H1 (cell line): ENCODE data around the gene CDH18.

ENCODE experiments used
- ATF3 ChIP-seq: IDR thresholded peaks from 2 replicates; pipeline ENCODE4 v1.6.1; 2011; ENCODE audit warnings: low read depth, mild to moderate bottlenecking, low read length; ENCODE audit not compliant: insufficient read depth
- POLR2A ChIP-seq, 2 experiments: IDR thresholded peaks; 1 replicate in 1 of 2; 2 replicates in 1 of 2; pipeline ENCODE4 v1.6.1; 2011; ENCODE audit warnings: low read depth in 2 of 2, low read length in 2 of 2, mild to moderate bottlenecking in 2 of 2; ENCODE audit errors: control extremely low read depth in 1 of 2
- POLR2AphosphoS5 ChIP-seq: IDR thresholded peaks from 2 replicates; pipeline ENCODE4 v1.6.1; 2011; ENCODE audit warnings: low read depth, low read length
- SAP30 ChIP-seq: fragments of 300-600 bp; sonication (generic); IDR thresholded peaks from 2 replicates; pipeline ENCODE4 v1.7.1; 2012; ENCODE audit warnings: low read length, moderate library complexity, mild to moderate bottlenecking, inconsistent platforms; ENCODE audit not compliant: insufficient read depth, insufficient replicate concordance
- TAF1 ChIP-seq: IDR thresholded peaks from 2 replicates; pipeline ENCODE4 v1.6.1; 2011; ENCODE audit warnings: mild to moderate bottlenecking, low read depth, low read length
- TBP ChIP-seq: IDR thresholded peaks from 2 replicates; pipeline ENCODE4 v1.6.1; 2011; ENCODE audit warnings: low read depth, low read length, improper control_type of control experiment
- ZNF274 ChIP-seq: IDR thresholded peaks from 2 replicates; pipeline ENCODE4 v1.7.0; 2012; ENCODE audit warnings: low read length, borderline replicate concordance; ENCODE audit errors: extremely low read depth
- TF ChIP-seq, protein P1 (sequence below): IDR thresholded peaks from 2 replicates; pipeline ENCODE4 v1.6.1; 2012; ENCODE audit warnings: inconsistent platforms
- TF ChIP-seq, protein P2 (sequence below), 3 experiments: IDR thresholded peaks; 1 replicate in 2 of 3; 2 replicates in 1 of 3; pipeline versions ENCODE4 v1.5.1 to v1.6.1; 2011; ENCODE audit warnings: low read length in 3 of 3, mild to moderate bottlenecking in 3 of 3, inconsistent platforms in 2 of 3, low read depth in 1 of 3, moderate library complexity in 1 of 3; ENCODE audit not compliant: insufficient read depth in 1 of 3; ENCODE audit errors: control extremely low read depth in 1 of 3
- TF ChIP-seq, protein P3 (sequence below): IDR thresholded peaks from 2 replicates; pipeline ENCODE4 v1.6.1; 2012; ENCODE audit warnings: low read length, inconsistent platforms

- TF ChIP-seq, protein P1, sequence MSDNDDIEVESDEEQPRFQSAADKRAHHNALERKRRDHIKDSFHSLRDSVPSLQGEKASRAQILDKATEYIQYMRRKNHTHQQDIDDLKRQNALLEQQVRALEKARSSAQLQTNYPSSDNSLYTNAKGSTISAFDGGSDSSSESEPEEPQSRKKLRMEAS, result no peak
- TF ChIP-seq, protein P2, sequence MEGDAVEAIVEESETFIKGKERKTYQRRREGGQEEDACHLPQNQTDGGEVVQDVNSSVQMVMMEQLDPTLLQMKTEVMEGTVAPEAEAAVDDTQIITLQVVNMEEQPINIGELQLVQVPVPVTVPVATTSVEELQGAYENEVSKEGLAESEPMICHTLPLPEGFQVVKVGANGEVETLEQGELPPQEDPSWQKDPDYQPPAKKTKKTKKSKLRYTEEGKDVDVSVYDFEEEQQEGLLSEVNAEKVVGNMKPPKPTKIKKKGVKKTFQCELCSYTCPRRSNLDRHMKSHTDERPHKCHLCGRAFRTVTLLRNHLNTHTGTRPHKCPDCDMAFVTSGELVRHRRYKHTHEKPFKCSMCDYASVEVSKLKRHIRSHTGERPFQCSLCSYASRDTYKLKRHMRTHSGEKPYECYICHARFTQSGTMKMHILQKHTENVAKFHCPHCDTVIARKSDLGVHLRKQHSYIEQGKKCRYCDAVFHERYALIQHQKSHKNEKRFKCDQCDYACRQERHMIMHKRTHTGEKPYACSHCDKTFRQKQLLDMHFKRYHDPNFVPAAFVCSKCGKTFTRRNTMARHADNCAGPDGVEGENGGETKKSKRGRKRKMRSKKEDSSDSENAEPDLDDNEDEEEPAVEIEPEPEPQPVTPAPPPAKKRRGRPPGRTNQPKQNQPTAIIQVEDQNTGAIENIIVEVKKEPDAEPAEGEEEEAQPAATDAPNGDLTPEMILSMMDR (IDR thresholded peaks at IDR 0.05; ENCODE audit: control extremely low read depth in 1 of 3, insufficient read depth in 1 of 3, low read depth in 1 of 3, low read length in 3 of 3), result no peak
- TF ChIP-seq ATF3, result no peak
- no peak for TF ChIP-seq POLR2AphosphoS5
- TF ChIP-seq, protein P3, sequence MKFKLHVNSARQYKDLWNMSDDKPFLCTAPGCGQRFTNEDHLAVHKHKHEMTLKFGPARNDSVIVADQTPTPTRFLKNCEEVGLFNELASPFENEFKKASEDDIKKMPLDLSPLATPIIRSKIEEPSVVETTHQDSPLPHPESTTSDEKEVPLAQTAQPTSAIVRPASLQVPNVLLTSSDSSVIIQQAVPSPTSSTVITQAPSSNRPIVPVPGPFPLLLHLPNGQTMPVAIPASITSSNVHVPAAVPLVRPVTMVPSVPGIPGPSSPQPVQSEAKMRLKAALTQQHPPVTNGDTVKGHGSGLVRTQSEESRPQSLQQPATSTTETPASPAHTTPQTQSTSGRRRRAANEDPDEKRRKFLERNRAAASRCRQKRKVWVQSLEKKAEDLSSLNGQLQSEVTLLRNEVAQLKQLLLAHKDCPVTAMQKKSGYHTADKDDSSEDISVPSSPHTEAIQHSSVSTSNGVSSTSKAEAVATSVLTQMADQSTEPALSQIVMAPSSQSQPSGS, result no peak
- no peak for TF ChIP-seq TBP
- no peak for TF ChIP-seq TAF1
- no peak for TF ChIP-seq ZNF274
- TF ChIP-seq SAP30, result no peak
- TF ChIP-seq POLR2A (IDR thresholded peaks at IDR 0.05; ENCODE audit: control extremely low read depth in 1 of 2, low read depth in 2 of 2, low read length in 2 of 2), result no peak
Measured at GRCh38 chr5:19904766-19905165, 83.2 kb downstream of the CDH18 start.
